ES-I3 (cell line): ENCODE results near the gene KRTAP2-1.
"Not testable (repeated sequence)": the region's sequence is repeated elsewhere in the genome, so short reads cannot be mapped to it uniquely, and the experiment has no call there.

Experiments used
- H3K36me3 ChIP-seq: 2 replicates; pipeline ENCODE4 v1.6.1; 2013; ENCODE audit warnings: mild to moderate bottlenecking, low read length, control low read depth, moderate library complexity; ENCODE audit not compliant: insufficient read depth
- H3K4me1 ChIP-seq: 2 replicates; pipeline ENCODE4 v1.6.1; 2013; ENCODE audit warnings: mild to moderate bottlenecking, control low read depth, low read length; ENCODE audit not compliant: insufficient read depth
- H3K9ac ChIP-seq: 2 replicates; pipeline ENCODE4 v1.6.1; 2013; ENCODE audit warnings: low read depth, mild to moderate bottlenecking, low read length, moderate library complexity
- H3K9me3 ChIP-seq: 2 replicates; pipeline ENCODE4 v1.6.1; 2013; ENCODE audit warnings: mild to moderate bottlenecking, low read length, moderate library complexity; ENCODE audit not compliant: control insufficient read depth, insufficient read depth

Gene KRTAP2-1

GRCh38 chr17:41040783-41041571 lies 6.1 kb downstream of the KRTAP2-1 start, which contains the start of gene KRTAP1-1:
Gene KRTAP1-1 (minus strand): TSS chr17:41041450. CDS start chr17:41041397, 53 bp downstream.
- H3K9ac ChIP-seq, H3K36me3 ChIP-seq, H3K9me3 ChIP-seq: not testable (repeated sequence)
- peaks cover 12% of the 10 kb centered on the region; the same call in 1 of the 2 replicates for H3K4me1 ChIP-seq

- H3K9ac ChIP-seq, result no peak overlapping the region
These were observed 9.2 kb downstream of the KRTAP2-1 start for GRCh38 chr17:41037853-41038350.

DNA sequence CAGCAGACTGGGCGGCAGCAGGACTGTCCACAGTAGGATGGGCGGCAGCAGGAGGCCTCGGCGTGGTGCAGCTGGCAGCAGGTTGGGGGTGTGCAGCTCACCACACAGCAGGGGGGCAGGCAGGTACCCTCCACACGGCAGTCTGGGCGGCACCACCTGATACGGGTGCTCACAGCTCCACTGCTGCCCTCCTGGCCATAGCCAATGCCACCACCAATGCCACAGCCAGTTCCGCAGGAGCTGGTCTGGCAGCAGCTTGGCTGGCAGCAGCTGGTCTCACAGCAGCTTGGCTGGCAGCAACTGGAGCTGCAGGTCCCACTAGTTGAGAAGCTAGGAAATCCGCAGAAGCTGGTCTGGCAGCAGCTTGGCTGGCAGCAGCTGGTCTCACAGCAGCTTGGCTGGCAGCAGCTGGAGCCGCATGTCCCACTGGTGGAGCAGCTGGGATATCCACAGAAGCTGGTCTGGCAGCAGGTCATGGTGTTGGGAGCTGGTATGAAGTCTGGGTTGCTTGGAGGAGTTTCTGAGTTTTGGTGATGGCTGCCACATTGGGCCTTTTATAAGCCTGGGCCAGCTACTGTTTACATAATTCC lies 12.7 kb downstream of the KRTAP2-1 start, which contains the start of gene KRTAP1-3:
Gene KRTAP1-3 (minus strand): TSS at position 529 of the 590 bp plus-strand sequence. CDS start 53 bp downstream, at position 476.
- not testable (repeated sequence) for H3K36me3 ChIP-seq, H3K9ac ChIP-seq, H3K9me3 ChIP-seq
- H3K4me1 ChIP-seq, result peaks cover 12% of the 10 kb centered on the region; the same call in 1 of the 2 replicates

More at GRCh38 chr17:41037853-41038350, 9.2 kb downstream of the KRTAP2-1 start:
- Histone ChIP-seq H3K9me3 (no peaks in the 10 kb centered on the region), H3K4me1 (peaks cover 12% of the 10 kb centered on the region; the same call in 1 of the 2 replicates), H3K36me3 (no peaks in the 10 kb centered on the region)

- Histone ChIP-seq H3K9me3 (no peaks in the 10 kb centered on the region), H3K36me3 (no peaks in the 10 kb centered on the region), H3K9ac (no peak within 1 kb of the TSS)
These were observed 17.4 kb downstream of the KRTAP2-1 start, which contains the start of gene KRTAP1-4 for GRCh38 chr17:41029633-41030245. Gene KRTAP1-4 (minus strand): TSS chr17:41030195. CDS start chr17:41030078, 117 bp downstream.

DNA sequence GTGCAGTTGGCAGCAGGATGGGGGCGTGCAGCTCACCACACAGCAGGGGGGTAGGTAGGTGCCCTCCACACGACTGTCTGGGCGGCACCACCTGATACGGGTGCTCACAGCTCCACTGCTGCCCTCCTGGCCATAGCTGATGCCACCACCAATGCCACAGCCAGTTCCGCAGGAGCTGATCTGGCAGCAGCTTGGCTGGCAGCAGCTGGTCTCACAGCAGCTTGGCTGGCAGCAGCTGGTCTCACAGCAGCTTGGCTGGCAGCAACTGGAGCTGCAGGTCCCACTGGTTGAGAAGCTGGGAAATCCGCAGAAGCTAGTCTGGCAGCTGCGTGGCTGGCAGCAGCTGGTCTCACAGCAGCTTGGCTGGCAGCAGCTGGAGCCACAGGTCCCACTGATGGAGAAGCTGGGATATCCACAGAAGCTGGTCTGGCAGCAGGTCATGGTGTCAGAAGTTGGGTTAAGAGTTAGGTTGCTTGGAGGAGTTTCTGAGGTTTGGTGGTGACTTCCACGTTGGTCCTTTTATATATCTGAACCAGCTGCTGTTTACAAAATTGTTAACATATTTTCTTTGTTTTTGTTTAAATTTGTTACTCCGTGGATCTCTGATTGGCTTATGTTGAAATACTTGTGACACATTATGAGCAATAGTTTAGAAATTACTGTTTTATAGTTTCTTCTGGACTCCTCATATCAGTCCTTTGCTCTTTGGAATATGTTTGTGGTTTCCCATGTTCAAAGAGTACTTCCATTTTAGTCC lies 20.2 kb downstream of the KRTAP2-1 start, which contains the start of gene KRTAP1-5:
Gene KRTAP1-5 (minus strand): TSS at position 494 of the 757 bp plus-strand sequence. CDS start 53 bp downstream, at position 441.
- no peaks in the 10 kb centered on the region for H3K9me3 ChIP-seq
- H3K9ac ChIP-seq, result no peak within 1 kb of the TSS
- no peaks in the 10 kb centered on the region for H3K4me1 ChIP-seq
- H3K36me3 ChIP-seq, result no peaks in the 10 kb centered on the region

More at GRCh38 chr17:41029633-41030245, 17.4 kb downstream of the KRTAP2-1 start, which contains the start of gene KRTAP1-4:
- no peaks in the 10 kb centered on the region for H3K4me1 ChIP-seq

DNA sequence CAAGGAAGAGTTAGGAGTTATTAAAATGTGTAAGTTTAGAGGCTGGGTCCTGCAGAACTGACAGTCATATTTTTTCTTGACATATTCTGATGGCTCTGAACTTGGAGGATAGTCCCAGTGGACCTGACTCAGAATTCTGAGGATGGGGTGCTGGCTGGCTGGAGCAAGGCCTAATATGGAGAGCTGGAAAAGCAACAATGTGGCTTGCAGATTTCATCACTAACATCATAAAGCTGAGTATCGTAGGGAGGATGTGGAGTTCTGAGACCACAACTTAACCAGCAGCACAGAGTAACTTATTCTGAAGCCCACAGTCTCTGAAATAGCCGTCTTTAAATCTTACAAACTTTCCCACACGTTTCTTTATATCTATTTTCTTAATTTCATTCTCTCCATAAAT lies 22.4 kb downstream of the KRTAP2-1 start:
- Histone ChIP-seq H3K9me3 (no peaks in the 10 kb centered on the region), H3K4me1 (no peaks in the 10 kb centered on the region), H3K36me3 (no peaks in the 10 kb centered on the region)

GRCh38 chr17:41020336-41020735 lies 26.8 kb downstream of the KRTAP2-1 start:
- Histone ChIP-seq H3K4me1 (no peaks in the 10 kb centered on the region), H3K9me3 (no peaks in the 10 kb centered on the region), H3K36me3 (no peaks in the 10 kb centered on the region), H3K9ac (no peak overlapping the region)

More for the DNA sequence above, 22.4 kb downstream of the KRTAP2-1 start:
- no peak overlapping the region for H3K9ac ChIP-seq

GRCh38 chr17:41019415-41019814 lies 27.7 kb downstream of the KRTAP2-1 start:
- Histone ChIP-seq H3K9me3 (no peaks in the 10 kb centered on the region), H3K36me3 (no peaks in the 10 kb centered on the region), H3K9ac (no peak overlapping the region), H3K4me1 (no peaks in the 10 kb centered on the region)

DNA sequence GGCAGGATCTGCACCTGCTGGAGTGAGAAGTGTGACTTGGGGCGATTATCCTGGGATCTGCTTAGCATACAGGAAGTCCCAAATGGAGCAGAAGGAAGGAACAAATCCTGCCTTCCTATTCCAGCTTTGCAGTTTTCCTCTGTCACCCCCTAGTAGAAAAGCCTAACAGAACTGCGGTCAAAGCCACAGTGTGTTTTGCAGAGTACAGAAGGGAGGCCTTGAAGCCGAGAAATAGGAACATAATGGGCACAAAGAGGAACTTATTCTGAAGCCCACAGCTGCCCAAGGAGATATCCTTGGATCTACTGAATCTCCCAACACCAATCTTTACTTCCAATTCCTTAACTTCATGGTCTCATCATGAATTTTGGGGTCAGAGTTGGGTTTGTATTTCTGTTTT lies 28.6 kb downstream of the KRTAP2-1 start:
- no peaks in the 10 kb centered on the region for H3K4me1 ChIP-seq
- H3K36me3 ChIP-seq, result no peaks in the 10 kb centered on the region
- H3K9me3 ChIP-seq, result no peaks in the 10 kb centered on the region
- no peak overlapping the region for H3K9ac ChIP-seq

- no peaks in the 10 kb centered on the region for H3K9me3 ChIP-seq
- no peak overlapping the region for H3K9ac ChIP-seq
- H3K4me1 ChIP-seq, result no peaks in the 10 kb centered on the region
- H3K36me3 ChIP-seq, result no peaks in the 10 kb centered on the region
These were observed 30.4 kb downstream of the KRTAP2-1 start for GRCh38 chr17:41016578-41017215.

- H3K9ac ChIP-seq, result no peak overlapping the region
- no peaks in the 10 kb centered on the region for H3K36me3 ChIP-seq
- H3K9me3 ChIP-seq, result no peaks in the 10 kb centered on the region
- no peaks in the 10 kb centered on the region for H3K4me1 ChIP-seq
These were observed 31.7 kb downstream of the KRTAP2-1 start for GRCh38 chr17:41015454-41015853.

- peaks cover 14% of the 10 kb centered on the region for H3K4me1 ChIP-seq
- no peaks in the 10 kb centered on the region for H3K9me3 ChIP-seq
- H3K9ac ChIP-seq, result no peak overlapping the region
- no peaks in the 10 kb centered on the region for H3K36me3 ChIP-seq
These were observed 33.5 kb downstream of the KRTAP2-1 start for GRCh38 chr17:41013606-41014005.

DNA sequence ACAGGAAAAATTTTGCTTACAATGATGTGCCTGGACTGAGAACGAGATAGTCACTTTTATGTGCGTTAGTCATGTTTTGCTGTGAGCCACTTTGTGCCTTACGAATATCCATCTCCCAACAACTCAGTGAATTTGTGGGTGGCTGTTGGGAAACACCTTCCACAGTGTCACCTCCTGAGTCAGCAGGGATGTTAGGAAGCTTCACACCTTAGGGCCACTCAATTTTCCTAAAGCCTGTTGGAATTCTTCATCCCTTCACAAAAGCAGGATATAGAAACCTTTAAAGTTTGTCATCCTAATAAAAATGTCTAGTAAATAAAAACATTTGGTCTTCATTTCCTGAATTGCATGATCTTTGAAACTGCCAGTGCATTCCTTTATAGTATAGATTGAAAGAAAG lies 33.9 kb downstream of the KRTAP2-1 start:
- Histone ChIP-seq H3K36me3 (no peaks in the 10 kb centered on the region), H3K9me3 (no peaks in the 10 kb centered on the region), H3K4me1 (peaks cover 14% of the 10 kb centered on the region), H3K9ac (no peak overlapping the region)
